GM13976 (cell line): ENCODE measurements around the gene CRISPLD2.

Source experiments
- DNase-seq: peaks from one replicate; pipeline ENCODE4 v3.0.0; 2012; ENCODE audit warnings: low spot score
- CTCF ChIP-seq: IDR thresholded peaks from 2 replicates; pipeline ENCODE4 v1.5.1; 2012; ENCODE audit warnings: borderline replicate concordance, mild to moderate bottlenecking; ENCODE audit not compliant: insufficient read depth; ENCODE audit errors: extremely low read depth, missing control alignments, control extremely low read depth
- in situ Hi-C: fragments of 300-500 bp; cut with MboI; formaldehyde crosslinking; loops from one replicate; pipeline ENCODE4 v1.12.0; 2022; ENCODE audit warnings: low sequenced_read_pairs, mixed read lengths, inconsistent platforms; ENCODE audit not compliant: unreplicated experiment

Gene CRISPLD2

GRCh38 chr16:84780063-84780462 is 39.7 kb upstream of the CRISPLD2 start:
- no peak for TF ChIP-seq CTCF
- in situ Hi-C loops: no loop called here
- no peak for DNase-seq

GRCh38 chr16:84780544-84781376 is 39.0 kb upstream of the CRISPLD2 start:
- TF ChIP-seq CTCF: no peak
- in situ Hi-C loops: no loop called here
- DNase-seq: no peak

GRCh38 chr16:84782846-84783245 is 36.9 kb upstream of the CRISPLD2 start:
- in situ Hi-C loops: no loop called here
- DNase-seq: no peak
- TF ChIP-seq CTCF: no peak

- in situ Hi-C loops: no loop called here
- no peak for DNase-seq
- TF ChIP-seq CTCF: no peak
These were observed 33.8 kb upstream of the CRISPLD2 start for GRCh38 chr16:84785843-84786581.

GRCh38 chr16:84786605-84787262 is 33.1 kb upstream of the CRISPLD2 start:
- in situ Hi-C loops: no loop called here
- no peak for TF ChIP-seq CTCF
- no peak for DNase-seq

GRCh38 chr16:84787263-84787622 is 32.5 kb upstream of the CRISPLD2 start:
- in situ Hi-C loops: no loop called here

More at GRCh38 chr16:84787263-84787622, 32.5 kb upstream of the CRISPLD2 start:
- TF ChIP-seq CTCF: no peak
- no peak for DNase-seq
